Gastroesophageal sphincter (tissue), 4 donors: Measurements from ENCODE around the gene CNN2. TPM values are rescaled to one million over a fixed set of nuclear protein-coding genes. Genes with fewer than 3 reads are reported as not detected.
A peak's percentile ranks its signal among the peaks of the same experiment; 100 is the strongest.

Source experiments
- ATAC-seq: fragments of 150-250 bp; one replicate; pipeline ENCODE4 v1.9.1; 2016; ENCODE audit warnings: mild to moderate bottlenecking, moderate library complexity
- H3K27ac ChIP-seq, 4 donors: fragments of 200-600 bp; sonication (generic) in 3 of 4; 1 replicate in 3 of 4; 2 replicates in 1 of 4; pipeline ENCODE4 v1.5.1; 2016 to 2019
- H3K27me3 ChIP-seq: fragments of 200-600 bp; sonication (generic); one replicate; pipeline ENCODE4 v1.5.1; 2019
- H3K36me3 ChIP-seq, 2 donors: fragments of 200-600 bp; sonication (generic); one replicate each; pipeline ENCODE4 v1.5.1; 2019; ENCODE audit warnings: control low read depth in 1 of 2
- H3K4me1 ChIP-seq, 3 donors: fragments of 200-600 bp; sonication (generic); 1 replicate in 2 of 3; 2 replicates in 1 of 3; pipeline ENCODE4 v1.5.1; 2016 to 2019; ENCODE audit warnings: control low read depth in 2 of 3
- H3K4me3 ChIP-seq, 2 donors: fragments of 200-600 bp; sonication (generic); one replicate each; pipeline ENCODE4 v1.5.1; 2019; ENCODE audit warnings: mild to moderate bottlenecking in 1 of 2, moderate library complexity in 1 of 2
- H3K9me3 ChIP-seq, 3 donors: fragments of 200-600 bp; sonication (generic); one replicate each; pipeline ENCODE4 v1.5.1; 2017 to 2019; ENCODE audit warnings: control low read depth in 2 of 3
- CTCF ChIP-seq, 4 experiments: fragments of 200-600 bp in 2 of 4; fragments of 450-650 bp in 2 of 4; sonication (generic) in 1 of 4; IDR thresholded peaks; one replicate each; pipeline ENCODE4 v1.5.1; 2017 to 2019; ENCODE audit warnings: antibody characterized with exemption in 4 of 4, mild to moderate bottlenecking in 2 of 4, moderate library complexity in 2 of 4
- EP300 ChIP-seq: sonication (generic); formaldehyde crosslinking; IDR thresholded peaks from one replicate; pipeline ENCODE4 v1.6.1; 2017; ENCODE audit warnings: antibody characterized with exemption, mild to moderate bottlenecking
- POLR2A ChIP-seq, 2 donors: fragments of 450-650 bp; IDR thresholded peaks; one replicate each; pipeline ENCODE4 v1.6.1; 2017; ENCODE audit warnings: antibody characterized with exemption in 2 of 2, mild to moderate bottlenecking in 2 of 2, moderate library complexity in 1 of 2
- POLR2AphosphoS5 ChIP-seq: sonication (generic); formaldehyde crosslinking; IDR thresholded peaks from one replicate; pipeline ENCODE4 v1.6.1; 2017; ENCODE audit warnings: antibody characterized with exemption
- WGBS, 2 donors: methylation state at CpG; one replicate each; pipeline ENCODE4 v1.1.5; 2018; ENCODE audit warnings: low coverage in 1 of 2; 5-methylcytosine and 5-hydroxymethylcytosine counted together
- total RNA-seq, 4 donors: library from RNA; depleted of rRNA; stranded (reverse); fragments of >200 nt; gene quantifications; one replicate each; pipeline ENCODE4 v1.1.0, GENCODE V29; 2016

The CNN2 gene
- total RNA-seq, 4 donors from 2014 or later = 52.9 to 103 (median 75.2) TPM

- peak overlapping the region in 1 of 2 donors; percentile 7 for H3K4me3 ChIP-seq
- peaks cover 0 to 72% (median 49%) of the 10 kb centered on the region in 3 donors for H3K4me1 ChIP-seq
Observed at GRCh38 chr19:1015782-1016646, 10.4 kb upstream of the CNN2 start.

GRCh38 chr19:1016647-1017114 is 9.7 kb upstream of the CNN2 start:
- H3K27ac ChIP-seq = peak overlapping the region in 3 of 4 donors; percentile 62 to 99 (median 68)
- TF ChIP-seq CTCF (IDR thresholded peaks at IDR 0.05) (no peak), POLR2AphosphoS5 (peak; percentile 47)
- WGBS, 2 donors = 40 to 52% methylated on average over 2 to 5 of the region's 12 CpGs
- H3K9me3 ChIP-seq = no peaks in the 10 kb centered on the region
- H3K4me3 ChIP-seq = peak overlapping the region in 1 of 2 donors; percentile 7
- no peaks in the 10 kb centered on the region for H3K27me3 ChIP-seq
- peaks cover 0 to 45% of the 10 kb centered on the region in 2 donors for H3K36me3 ChIP-seq
- no peak for ATAC-seq
- H3K4me1 ChIP-seq = peaks cover 0 to 74% (median 51%) of the 10 kb centered on the region in 3 donors

More at GRCh38 chr19:1015782-1016646, 10.4 kb upstream of the CNN2 start:
- ATAC-seq = no peak
- Histone ChIP-seq H3K27me3 (no peaks in the 10 kb centered on the region), H3K27ac (peak overlapping the region in 3 of 4 donors; percentile 62 to 99 (median 68)), H3K9me3 (no peaks in the 10 kb centered on the region), H3K36me3 (peaks cover 0 to 51% of the 10 kb centered on the region in 2 donors)
- 20% methylated on average over 1 of the region's 31 CpGs; no CpG with 5 or more reads in 1 of the 2 donors for WGBS, 2 donors
- no peak for TF ChIP-seq POLR2AphosphoS5
- no peak for TF ChIP-seq EP300
- TF ChIP-seq POLR2A (IDR thresholded peaks at IDR 0.05) = no peak
- TF ChIP-seq CTCF (IDR thresholded peaks at IDR 0.05) = no peak

- Histone ChIP-seq H3K9me3 (no peaks in the 10 kb centered on the region), H3K27ac (peak overlapping the region in 3 of 4 donors; percentile 62 to 99 (median 68)), H3K27me3 (no peaks in the 10 kb centered on the region), H3K36me3 (peaks cover 0 to 38% of the 10 kb centered on the region in 2 donors), H3K4me3 (peak overlapping the region in 1 of 2 donors; percentile 7), H3K4me1 (peaks cover 0 to 80% (median 57%) of the 10 kb centered on the region in 3 donors)
- no peak for ATAC-seq
- 51 to 60% methylated on average over 1 to 8 of the region's 24 CpGs for WGBS, 2 donors
- TF ChIP-seq POLR2AphosphoS5 (no peak), EP300 (no peak), CTCF (IDR thresholded peaks at IDR 0.05) (no peak), POLR2A (IDR thresholded peaks at IDR 0.05) (no peak)
Observed at GRCh38 chr19:1017115-1017905, 9.1 kb upstream of the CNN2 start.

GRCh38 chr19:1017906-1018305 is 8.5 kb upstream of the CNN2 start:
- Histone ChIP-seq H3K36me3 (peaks cover 0 to 32% of the 10 kb centered on the region in 2 donors), H3K4me3 (peak overlapping the region in 1 of 2 donors; percentile 7), H3K4me1 (peaks cover 0 to 86% (median 59%) of the 10 kb centered on the region in 3 donors), H3K27me3 (no peaks in the 10 kb centered on the region), H3K27ac (peak overlapping the region in 2 of 4 donors; percentile 62 to 99), H3K9me3 (no peaks in the 10 kb centered on the region)
- ATAC-seq = no peak
- TF ChIP-seq POLR2A (IDR thresholded peaks at IDR 0.05) = no peak
- no peak for TF ChIP-seq POLR2AphosphoS5
- TF ChIP-seq CTCF (IDR thresholded peaks at IDR 0.05) = no peak
- no peak for TF ChIP-seq EP300
- no CpG with 5 or more reads among the region's 9 CpGs for WGBS, 2 donors
